Activated naive CD8-positive, alpha-beta T cell treated with anti-CD3 and anti-CD28 coated beads, Interleukin-2, amount 10 ng/mL, durations not matched to agents 7 days and 5 days (primary cell): ENCODE data around the gene CFAP210. TPM values are rescaled to one million over a fixed set of nuclear protein-coding genes. Genes with fewer than 3 reads are reported as not detected.
"Not testable (repeated sequence)": the region's sequence is repeated elsewhere in the genome, so short reads cannot be mapped to it uniquely, and the experiment has no call there.

Experiments used
- ATAC-seq: fragments of 150-1000 bp; cut with Tn5 transposase; one replicate; pipeline ENCODE4 v1.10.0; 2021; ENCODE audit warnings: low read depth, moderate library complexity
- POLR2A ChIA-PET: fragments of 350-600 bp; sonication (Branson Sonifier 250); formaldehyde crosslinking; loops from one replicate; lab custom pipeline; 2021; ENCODE audit warnings: antibody characterized with exemption; lab: Charles Lee
- DNase-seq: peaks from one replicate; pipeline ENCODE4 v3.0.0; 2021
- H3K27ac Mint-ChIP-seq: one replicate; pipeline ENCODE4 v1.8.0; 2022; ENCODE audit warnings: mild to moderate bottlenecking, mixed read lengths
- H3K27me3 Mint-ChIP-seq: one replicate; pipeline ENCODE4 v1.8.0; 2022; ENCODE audit warnings: mild to moderate bottlenecking, moderate library complexity, mixed read lengths
- H3K36me3 Mint-ChIP-seq: one replicate; pipeline ENCODE4 v1.8.0; 2021; ENCODE audit warnings: mild to moderate bottlenecking, mixed read lengths
- H3K4me1 Mint-ChIP-seq: one replicate; pipeline ENCODE4 v1.8.0; 2021; ENCODE audit warnings: mixed read lengths
- H3K4me3 Mint-ChIP-seq: one replicate; pipeline ENCODE4 v1.8.0; 2022; ENCODE audit warnings: mild to moderate bottlenecking, moderate library complexity, mixed read lengths
- H3K9me3 Mint-ChIP-seq: one replicate; pipeline ENCODE4 v1.8.0; 2021; ENCODE audit warnings: mixed read lengths
- total RNA-seq, 2 experiments: library from RNA; stranded (reverse); gene quantifications; one replicate each; pipeline ENCODE4 v1.2.3, GENCODE V29; 2021

CFAP210 gene
- total RNA-seq, 2 experiments from 2014 or later: not detected

DNA sequence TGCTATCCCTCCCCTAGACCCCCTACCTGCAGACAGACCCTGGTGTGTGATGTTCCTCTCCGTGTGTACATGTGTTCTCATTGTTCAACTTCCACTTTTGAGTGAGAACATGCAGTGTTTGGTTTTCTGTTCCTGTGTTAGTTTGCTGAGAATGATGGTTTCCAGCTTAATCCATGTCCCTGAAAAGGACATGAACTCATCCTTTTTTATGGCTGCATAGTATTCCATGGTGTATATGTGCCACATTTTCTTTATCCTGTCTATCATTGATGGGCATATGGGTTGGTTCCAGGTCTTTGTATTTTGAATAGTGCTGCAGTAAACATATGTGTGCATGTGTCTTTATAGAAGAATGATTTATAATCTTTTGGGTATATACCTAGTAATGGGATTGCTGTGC lies 78.2 kb downstream of the CFAP210 start:
- H3K4me1 Mint-ChIP-seq, POLR2A ChIA-PET, H3K27ac Mint-ChIP-seq, ATAC-seq, DNase-seq, H3K4me3 Mint-ChIP-seq, H3K27me3 Mint-ChIP-seq: not testable (repeated sequence)
- Mint-ChIP-seq H3K9me3 (peaks cover 12% of the 10 kb centered on the region), H3K36me3 (peaks cover 70% of the 10 kb centered on the region)

DNA sequence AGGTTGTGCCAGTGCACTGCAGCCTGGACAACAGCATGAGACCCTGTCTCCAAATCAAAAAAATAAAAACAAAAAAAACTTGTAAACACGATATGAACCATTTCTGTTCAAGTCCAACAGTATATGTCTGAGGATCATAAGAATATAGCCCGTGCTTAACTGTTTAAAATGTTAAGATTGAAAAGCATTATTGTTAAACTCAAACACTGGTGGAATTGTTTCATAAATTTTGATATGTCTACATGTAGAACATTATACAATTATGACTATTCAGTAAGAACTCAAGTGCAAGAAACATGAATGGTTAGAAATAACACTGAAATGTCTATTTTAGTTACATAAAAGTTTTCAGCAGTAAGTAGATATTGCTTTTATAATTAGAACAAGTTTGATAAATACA lies 80.3 kb downstream of the CFAP210 start:
- DNase-seq (no peak), ATAC-seq (no peak)
- Mint-ChIP-seq H3K4me3 (no peak overlapping the region), H3K4me1 (peaks cover 2% of the 10 kb centered on the region), H3K27me3 (no peaks in the 10 kb centered on the region), H3K27ac (no peak overlapping the region), H3K36me3 (peaks cover 69% of the 10 kb centered on the region), H3K9me3 (peaks cover 12% of the 10 kb centered on the region)
- POLR2A ChIA-PET: no interaction called here

DNA sequence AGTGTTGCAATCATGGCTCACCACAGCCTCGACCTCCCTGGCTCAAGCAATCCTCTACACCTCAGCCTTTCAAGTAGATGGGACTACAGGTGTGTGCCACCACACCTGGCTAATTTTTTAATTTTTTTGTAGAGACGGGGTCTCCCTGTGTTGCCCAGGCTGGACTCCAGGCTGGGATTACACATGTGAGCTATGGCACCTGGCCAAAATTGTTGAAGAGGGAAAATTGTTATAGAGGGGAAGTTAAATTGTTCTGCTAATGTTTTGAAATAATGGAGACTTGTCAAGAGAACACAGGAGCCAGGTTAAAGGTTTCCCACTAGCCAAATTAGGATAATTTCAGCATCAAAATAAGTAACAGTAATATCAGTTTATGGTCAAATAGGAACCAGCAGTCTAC lies 84.9 kb downstream of the CFAP210 start:
- Mint-ChIP-seq H3K27me3 (no peaks in the 10 kb centered on the region), H3K4me1 (no peaks in the 10 kb centered on the region), H3K27ac (no peak overlapping the region), H3K4me3 (no peak overlapping the region), H3K36me3 (peaks cover 39% of the 10 kb centered on the region), H3K9me3 (no peaks in the 10 kb centered on the region)
- DNase-seq: no peak
- no peak for ATAC-seq
- POLR2A ChIA-PET: no interaction called here

DNA sequence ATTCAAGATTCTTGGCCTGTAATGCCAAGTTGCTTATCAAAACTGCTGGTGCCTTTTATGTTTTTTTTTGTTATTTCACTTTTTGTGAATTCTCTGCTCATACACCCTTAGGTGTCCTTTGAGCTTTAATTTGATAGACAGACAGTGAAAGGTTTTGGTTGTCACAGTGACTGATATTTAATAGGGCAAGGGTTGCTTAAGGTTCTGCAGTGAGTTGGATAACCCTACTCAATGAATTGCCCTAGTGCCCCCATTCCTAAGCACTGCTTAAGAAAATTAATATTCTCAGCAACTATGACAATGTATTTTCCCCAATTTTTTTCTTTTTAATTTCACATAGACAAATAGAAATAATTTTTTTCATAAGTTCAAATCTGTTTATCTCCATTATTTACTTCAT lies 94.6 kb downstream of the CFAP210 start:
- Mint-ChIP-seq H3K27me3 (no peaks in the 10 kb centered on the region), H3K4me1 (peaks cover 5% of the 10 kb centered on the region), H3K4me3 (no peak overlapping the region), H3K27ac (no peak overlapping the region), H3K36me3 (peaks cover 14% of the 10 kb centered on the region), H3K9me3 (no peaks in the 10 kb centered on the region)
- POLR2A ChIA-PET: no interaction called here
- DNase-seq (no peak), ATAC-seq (no peak)

DNA sequence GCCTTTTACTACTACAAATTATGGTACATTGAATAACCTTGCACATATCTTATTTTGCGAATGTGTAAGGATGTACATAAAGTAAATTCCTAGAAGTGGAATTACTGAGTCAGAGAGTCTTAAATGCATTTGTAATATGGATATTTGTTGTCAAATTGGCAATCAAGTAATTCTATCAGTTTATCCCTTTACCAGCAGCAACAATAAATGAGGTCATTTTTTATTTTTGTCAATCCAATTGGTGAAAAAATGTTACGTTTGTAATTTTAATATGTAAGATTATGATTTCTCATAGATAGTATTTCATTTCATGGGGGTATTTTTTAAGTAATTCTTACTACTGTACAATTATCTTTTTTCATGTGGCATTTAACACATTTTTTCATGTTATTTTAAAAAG lies 95.2 kb downstream of the CFAP210 start:
- POLR2A ChIA-PET: no interaction called here
- Mint-ChIP-seq H3K4me1 (peaks cover 5% of the 10 kb centered on the region), H3K27ac (no peak overlapping the region), H3K36me3 (peaks cover 11% of the 10 kb centered on the region), H3K4me3 (no peak overlapping the region), H3K27me3 (no peaks in the 10 kb centered on the region), H3K9me3 (no peaks in the 10 kb centered on the region)
- no peak for ATAC-seq
- no peak for DNase-seq

DNA sequence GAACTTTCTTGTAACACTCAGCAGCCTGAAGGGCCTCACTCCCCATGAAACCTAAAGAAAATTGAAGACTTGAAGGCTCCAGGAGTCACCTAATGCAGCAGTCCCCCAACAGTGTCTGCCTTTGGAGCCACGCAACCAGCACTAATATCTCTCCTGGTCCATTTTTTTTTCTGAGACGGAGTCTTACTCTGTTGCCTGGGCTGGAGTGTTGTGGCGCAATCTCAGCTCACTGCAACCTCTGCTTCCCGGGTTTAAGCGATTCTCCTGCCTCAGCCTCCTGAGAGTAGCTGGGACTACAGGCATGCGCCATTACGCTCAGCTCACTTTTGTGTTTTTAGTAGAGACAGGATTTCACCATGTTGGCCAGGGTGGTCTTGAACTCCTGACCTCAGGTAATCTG lies 97.7 kb downstream of the CFAP210 start:
- ATAC-seq, H3K27me3 Mint-ChIP-seq, DNase-seq, H3K9me3 Mint-ChIP-seq, H3K27ac Mint-ChIP-seq, POLR2A ChIA-PET, H3K4me3 Mint-ChIP-seq, H3K4me1 Mint-ChIP-seq: not testable (repeated sequence)
- H3K36me3 Mint-ChIP-seq: peaks cover 15% of the 10 kb centered on the region

Other genes starting within 250 kb of the CFAP210 start
- 1 to 10 TPM; 2.8 to 3.2 TPM for gene BBS5, start 214.9 kb downstream of the CFAP210 start, total RNA-seq
- gene KLHL41, start 184.7 kb downstream of the CFAP210 start, total RNA-seq: under 1 TPM in 1 of 2 experiments, not detected in 1; 0.17 TPM
- gene FASTKD1, start 120.5 kb downstream of the CFAP210 start, total RNA-seq: 10 to 100 TPM; 35.0 to 38.8 TPM
- 10 to 100 TPM; 62.4 to 64.4 TPM for gene PPIG, start 110.1 kb downstream of the CFAP210 start, total RNA-seq
- 1 to 10 TPM; 6.0 to 6.3 TPM for gene PHOSPHO2, start 64 bp upstream of the CFAP210 start, total RNA-seq
- 1 to 10 TPM; 7.6 to 7.8 TPM for gene KLHL23, start 39.4 kb upstream of the CFAP210 start, total RNA-seq
- 10 to 100 TPM; 83.4 to 84.6 TPM for gene SSB, start 104.5 kb upstream of the CFAP210 start, total RNA-seq
- gene METTL5, start 130.5 kb upstream of the CFAP210 start, total RNA-seq: 10 to 100 TPM; 57.1 to 62.7 TPM
- 10 to 100 TPM; 23.8 to 26.7 TPM for gene UBR3, start 133.0 kb upstream of the CFAP210 start, total RNA-seq